A673 (cell line): ENCODE measurements around the gene KMT5B. TPM values are rescaled to one million over a fixed set of nuclear protein-coding genes. Genes with fewer than 3 reads are reported as not detected.

Experiments
- BruUV-seq: library from RNA; stranded (reverse); fragments of 400-500 nt; replicated peaks from 2 replicates; lab custom pipeline; 2021; lab: Mats Ljungman, UMichigan
- CTCF ChIA-PET: fragments of 300-600 bp; sonication (Branson Sonifier 250); formaldehyde crosslinking; loops from one replicate; lab custom pipeline; 2022; ENCODE audit warnings: antibody characterized with exemption; lab: Charles Lee
- POLR2A ChIA-PET: fragments of 300-600 bp; sonication (Branson Sonifier 250); formaldehyde crosslinking; loops from one replicate; lab custom pipeline; 2022; ENCODE audit warnings: antibody characterized with exemption; ENCODE audit not compliant: low non-redundant PET; lab: Charles Lee
- DNase-seq: peaks from one replicate; pipeline ENCODE4 v3.0.0-alpha.2; 2015; ENCODE audit warnings: low spot score
- H3K27ac ChIP-seq: fragments of 200-600 bp; sonication (generic); 2 replicates; pipeline ENCODE4 v1.5.1; 2016; ENCODE audit warnings: mixed run types, low read depth, mild to moderate bottlenecking, mixed read lengths, antibody characterized with exemption, low read length; ENCODE audit not compliant: poor library complexity, severe bottlenecking
- H3K27me3 ChIP-seq: fragments of 200-600 bp; sonication (generic); replicated peaks from 2 replicates; pipeline ENCODE4 v1.6.1; 2017; ENCODE audit warnings: mixed run types, low read depth, mild to moderate bottlenecking, mixed read lengths, antibody characterized with exemption, low read length; ENCODE audit not compliant: insufficient read depth, poor library complexity
- H3K36me3 ChIP-seq: fragments of 200-600 bp; sonication (generic); 2 replicates; pipeline ENCODE4 v1.6.1; 2016; ENCODE audit warnings: mixed run types, mild to moderate bottlenecking, mixed read lengths, antibody characterized with exemption, low read length; ENCODE audit not compliant: insufficient read depth, poor library complexity, severe bottlenecking
- H3K4me1 ChIP-seq: fragments of 200-600 bp; sonication (generic); 2 replicates; pipeline ENCODE4 v1.6.1; 2017; ENCODE audit warnings: mixed run types, mild to moderate bottlenecking, mixed read lengths, antibody characterized with exemption, low read length; ENCODE audit not compliant: insufficient read depth, poor library complexity, severe bottlenecking
- H3K4me3 ChIP-seq: fragments of 200-600 bp; sonication (generic); 2 replicates; pipeline ENCODE4 v1.5.1; 2016; ENCODE audit warnings: low read depth, mixed run types, mild to moderate bottlenecking, mixed read lengths, low read length; ENCODE audit not compliant: poor library complexity, severe bottlenecking
- H3K9me3 ChIP-seq: fragments of 200-600 bp; sonication (generic); 2 replicates; pipeline ENCODE4 v1.6.1; 2016; ENCODE audit warnings: mixed run types, low read depth, mild to moderate bottlenecking, mixed read lengths, antibody characterized with exemption, low read length; ENCODE audit not compliant: poor library complexity, severe bottlenecking
- CTCF ChIP-seq: fragments of 300-800, 200-600 bp; sonication (generic); conservative IDR thresholded peaks from 2 replicates; pipeline ENCODE4 v1.5.1; 2017; ENCODE audit warnings: low read depth, mild to moderate bottlenecking, antibody characterized with exemption, low read length, moderate library complexity, mixed read lengths
- EZH2 ChIP-seq: fragments of 200-600 bp; sonication (generic); IDR thresholded peaks from 2 replicates; pipeline ENCODE4 v1.6.1; 2017; ENCODE audit warnings: borderline replicate concordance, low read depth, mild to moderate bottlenecking, mixed read lengths, antibody characterized with exemption, low read length; ENCODE audit not compliant: poor library complexity, severe bottlenecking
- intact Hi-C: fragments of 100-400 bp; cut with micrococcal nuclease; formaldehyde crosslinking; loops from one replicate; pipeline ENCODE4 v1.10.0; 2022; ENCODE audit not compliant: unreplicated experiment
- total RNA-seq: library from RNA; stranded (reverse); gene quantifications from 2 replicates; pipeline ENCODE4 v1.2.3, GENCODE V29; 2021

The KMT5B gene
- total RNA-seq, 1 experiment from 2014 or later, result 35.4 TPM

- Histone ChIP-seq H3K4me3 (no peak overlapping the region), H3K27ac (no peak overlapping the region), H3K9me3 (no peaks in the 10 kb centered on the region), H3K36me3 (no peaks in the 10 kb centered on the region), H3K27me3 (no peaks in the 10 kb centered on the region), H3K4me1 (no peaks in the 10 kb centered on the region)
- no peak for TF ChIP-seq CTCF
- TF ChIP-seq EZH2, result no peak
- peak; percentile 24 for DNase-seq
- CTCF ChIA-PET, result no interaction called here
- BruUV-seq, result no TSS peak
- POLR2A ChIA-PET, result no interaction called here
- intact Hi-C loops, result no loop called here
Observed at GRCh38 chr11:68140496-68141245, 72.4 kb downstream of the KMT5B start.

DNA sequence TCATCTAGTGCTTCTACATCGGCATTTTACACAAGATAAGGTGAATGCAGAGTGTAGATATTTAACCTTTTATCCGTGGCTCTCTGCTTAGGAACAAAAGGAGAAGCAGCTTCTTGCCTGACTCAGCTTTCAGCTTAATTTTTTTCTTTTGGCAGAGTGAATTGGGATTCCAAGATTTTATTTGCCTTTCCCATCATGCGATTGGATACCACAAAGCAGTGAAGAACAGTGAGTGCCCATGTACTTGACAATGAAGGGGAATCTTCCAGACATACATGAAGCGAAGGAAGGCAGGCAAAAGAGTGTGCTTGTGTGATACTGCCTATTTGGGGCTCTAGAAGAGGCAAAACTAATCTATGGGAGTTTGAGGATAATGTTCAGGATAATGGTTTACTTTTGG is 74.9 kb downstream of the KMT5B start:
- CTCF ChIA-PET, result no interaction called here
- Histone ChIP-seq H3K4me3 (no peak overlapping the region), H3K4me1 (no peaks in the 10 kb centered on the region), H3K36me3 (no peaks in the 10 kb centered on the region), H3K27me3 (no peaks in the 10 kb centered on the region), H3K27ac (no peak overlapping the region), H3K9me3 (peaks cover 12% of the 10 kb centered on the region)
- no peak for TF ChIP-seq CTCF
- TF ChIP-seq EZH2, result no peak
- no TSS peak for BruUV-seq
- POLR2A ChIA-PET, result no interaction called here
- intact Hi-C loops, result no loop called here
- no peak for DNase-seq

GRCh38 chr11:68137833-68138232 is 75.3 kb downstream of the KMT5B start:
- peaks cover 12% of the 10 kb centered on the region for H3K9me3 ChIP-seq
- H3K36me3 ChIP-seq, result no peaks in the 10 kb centered on the region
- no peak for DNase-seq
- POLR2A ChIA-PET, result no interaction called here
- H3K4me1 ChIP-seq, result no peaks in the 10 kb centered on the region
- intact Hi-C loops, result no loop called here
- H3K27me3 ChIP-seq, result no peaks in the 10 kb centered on the region
- CTCF ChIA-PET, result no interaction called here
- no peak overlapping the region for H3K27ac ChIP-seq
- TF ChIP-seq EZH2 (no peak), CTCF (no peak)
- no TSS peak for BruUV-seq
- H3K4me3 ChIP-seq, result no peak overlapping the region
